ENCODE results near the gene ZNF511.

DNA sequence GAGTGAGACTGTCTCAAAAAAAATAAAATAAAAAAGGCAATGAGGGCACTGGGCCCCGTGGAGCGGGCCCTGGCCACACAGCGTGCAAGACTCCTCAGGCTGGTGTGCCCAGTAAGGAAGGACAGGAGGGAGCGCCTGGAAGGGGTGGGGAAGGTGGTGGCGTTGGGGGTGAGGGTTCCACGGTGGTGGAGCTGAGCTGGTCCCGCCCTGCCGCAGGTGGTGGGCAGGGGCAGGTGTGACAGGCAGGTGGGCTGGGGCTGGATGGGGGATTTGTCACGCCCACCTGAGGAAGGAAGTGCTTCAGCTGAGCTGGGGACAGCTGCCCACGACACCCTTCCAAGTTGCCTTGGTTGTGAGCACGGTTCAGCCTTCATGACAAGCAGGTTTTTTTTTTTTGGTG lies 37.7 kb downstream of the ZNF511 start:
- TF ChIP-seq, protein P1, sequence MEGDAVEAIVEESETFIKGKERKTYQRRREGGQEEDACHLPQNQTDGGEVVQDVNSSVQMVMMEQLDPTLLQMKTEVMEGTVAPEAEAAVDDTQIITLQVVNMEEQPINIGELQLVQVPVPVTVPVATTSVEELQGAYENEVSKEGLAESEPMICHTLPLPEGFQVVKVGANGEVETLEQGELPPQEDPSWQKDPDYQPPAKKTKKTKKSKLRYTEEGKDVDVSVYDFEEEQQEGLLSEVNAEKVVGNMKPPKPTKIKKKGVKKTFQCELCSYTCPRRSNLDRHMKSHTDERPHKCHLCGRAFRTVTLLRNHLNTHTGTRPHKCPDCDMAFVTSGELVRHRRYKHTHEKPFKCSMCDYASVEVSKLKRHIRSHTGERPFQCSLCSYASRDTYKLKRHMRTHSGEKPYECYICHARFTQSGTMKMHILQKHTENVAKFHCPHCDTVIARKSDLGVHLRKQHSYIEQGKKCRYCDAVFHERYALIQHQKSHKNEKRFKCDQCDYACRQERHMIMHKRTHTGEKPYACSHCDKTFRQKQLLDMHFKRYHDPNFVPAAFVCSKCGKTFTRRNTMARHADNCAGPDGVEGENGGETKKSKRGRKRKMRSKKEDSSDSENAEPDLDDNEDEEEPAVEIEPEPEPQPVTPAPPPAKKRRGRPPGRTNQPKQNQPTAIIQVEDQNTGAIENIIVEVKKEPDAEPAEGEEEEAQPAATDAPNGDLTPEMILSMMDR (IDR thresholded peaks at IDR 0.05), result no peak
- TF ChIP-seq POLR2AphosphoS5 (IDR thresholded peaks at IDR 0.05), result no peak
- TF ChIP-seq POLR2A (IDR thresholded peaks at IDR 0.05), result no peak

Data from upper lobe of left lung (tissue), 4 donors.